Transverse colon (tissue), 3 donors: ENCODE measurements around the gene RHBDD3.

Experiments
- POLR2A ChIP-seq: fragments of 450-650 bp; IDR thresholded peaks from one replicate; pipeline ENCODE4 v1.6.1; 2016; ENCODE audit warnings: antibody characterized with exemption, mild to moderate bottlenecking, moderate library complexity
- POLR2AphosphoS5 ChIP-seq, 3 donors: sonication (generic); formaldehyde crosslinking; IDR thresholded peaks; one replicate each; pipeline ENCODE4 v1.6.1; 2016; ENCODE audit warnings: antibody characterized with exemption in 3 of 3

DNA sequence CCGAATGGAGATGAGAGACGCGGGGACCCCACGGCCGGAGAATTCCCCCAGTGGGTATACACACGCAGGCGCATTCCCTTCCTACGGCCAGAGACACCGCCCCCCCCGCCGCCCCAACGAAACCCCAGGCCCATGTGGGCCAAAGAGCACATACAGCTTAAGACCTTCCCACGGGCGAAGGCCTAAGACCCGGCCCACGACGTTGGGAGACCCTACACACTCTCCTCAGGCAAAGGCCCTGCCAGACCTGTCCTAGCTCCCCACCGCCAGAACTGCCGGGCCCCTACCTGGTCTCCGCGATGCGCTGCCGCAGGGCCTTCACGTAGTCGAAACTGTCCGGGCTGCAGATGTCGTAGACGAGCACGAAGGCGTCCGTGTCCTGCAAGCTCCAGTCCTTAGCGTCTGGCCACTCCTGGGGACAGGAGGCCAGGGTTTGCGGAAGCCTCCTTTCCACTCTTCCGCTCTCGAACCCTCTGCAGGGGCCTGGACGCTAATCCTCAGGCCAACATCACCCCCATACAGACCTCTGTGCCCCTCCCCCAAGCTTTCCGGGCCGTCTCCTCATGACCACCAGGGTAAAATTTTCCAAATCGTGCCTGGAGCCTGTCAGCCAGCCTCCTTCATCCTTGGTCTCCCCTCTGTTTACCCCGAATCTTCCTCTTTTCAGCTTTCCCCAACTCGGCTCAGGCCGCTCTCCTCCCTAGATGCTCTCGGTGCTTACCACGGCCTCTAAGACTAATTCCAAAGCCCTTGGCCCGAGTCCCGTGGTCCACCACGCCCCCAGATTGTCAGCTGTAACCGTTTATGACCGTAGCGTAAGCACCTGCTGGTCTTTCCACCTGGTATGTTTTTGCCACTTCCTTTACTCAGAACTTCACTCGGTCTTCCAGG is 46.0 kb upstream of the RHBDD3 start:
- peak in 1 of 3 donors; percentile 40 for TF ChIP-seq POLR2AphosphoS5 (IDR thresholded peaks at IDR 0.05)
- no peak for TF ChIP-seq POLR2A
